Measurements from ENCODE around the gene ENTPD8. TPM values are rescaled to one million over a fixed set of nuclear protein-coding genes. Genes with fewer than 3 reads are reported as not detected.
"Not testable (repeated sequence)": the region's sequence is repeated elsewhere in the genome, so short reads cannot be mapped to it uniquely, and the experiment has no call there.

Gene ENTPD8
- total RNA-seq, 4 donors from 2014 or later = not detected

DNA sequence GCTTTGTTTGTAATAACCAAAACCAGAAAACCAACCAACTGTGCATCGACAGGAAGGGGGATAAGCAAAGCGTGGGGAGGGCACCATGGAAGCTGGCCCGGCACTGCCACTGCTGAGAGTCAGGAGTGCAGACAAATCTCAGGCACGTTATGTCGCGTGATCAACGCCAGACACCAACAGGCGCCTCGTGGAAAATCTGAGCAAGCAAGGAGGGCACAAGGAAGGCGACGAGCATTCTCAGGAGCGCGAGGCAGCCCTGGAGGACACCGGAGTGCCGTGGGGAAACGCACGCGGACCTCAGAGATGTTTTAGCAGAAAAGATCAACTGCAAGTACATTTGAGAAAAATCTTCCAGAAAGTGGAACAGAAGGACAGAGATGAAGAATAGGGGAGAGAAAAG is 33.1 kb upstream of the ENTPD8 start:
- 92 to 96% methylated on average over 18 of the region's 18 CpGs for WGBS, 2 donors
- H3K36me3 ChIP-seq = no peaks in the 10 kb centered on the region
- intact Hi-C loops (cut with DNase I) = no loop called here
- DNase-seq = no peak
- no peaks in the 10 kb centered on the region for H3K4me1 ChIP-seq
- no peak overlapping the region for H3K27ac ChIP-seq
- H3K27me3 ChIP-seq = no peaks in the 10 kb centered on the region
- no peak overlapping the region for H3K4me3 ChIP-seq
- H3K9me3 ChIP-seq = peaks cover 0 to 16% (median 11%) of the 10 kb centered on the region in 3 donors
- TF ChIP-seq POLR2A (IDR thresholded peaks at IDR 0.05) = no peak
- TF ChIP-seq, protein P1, sequence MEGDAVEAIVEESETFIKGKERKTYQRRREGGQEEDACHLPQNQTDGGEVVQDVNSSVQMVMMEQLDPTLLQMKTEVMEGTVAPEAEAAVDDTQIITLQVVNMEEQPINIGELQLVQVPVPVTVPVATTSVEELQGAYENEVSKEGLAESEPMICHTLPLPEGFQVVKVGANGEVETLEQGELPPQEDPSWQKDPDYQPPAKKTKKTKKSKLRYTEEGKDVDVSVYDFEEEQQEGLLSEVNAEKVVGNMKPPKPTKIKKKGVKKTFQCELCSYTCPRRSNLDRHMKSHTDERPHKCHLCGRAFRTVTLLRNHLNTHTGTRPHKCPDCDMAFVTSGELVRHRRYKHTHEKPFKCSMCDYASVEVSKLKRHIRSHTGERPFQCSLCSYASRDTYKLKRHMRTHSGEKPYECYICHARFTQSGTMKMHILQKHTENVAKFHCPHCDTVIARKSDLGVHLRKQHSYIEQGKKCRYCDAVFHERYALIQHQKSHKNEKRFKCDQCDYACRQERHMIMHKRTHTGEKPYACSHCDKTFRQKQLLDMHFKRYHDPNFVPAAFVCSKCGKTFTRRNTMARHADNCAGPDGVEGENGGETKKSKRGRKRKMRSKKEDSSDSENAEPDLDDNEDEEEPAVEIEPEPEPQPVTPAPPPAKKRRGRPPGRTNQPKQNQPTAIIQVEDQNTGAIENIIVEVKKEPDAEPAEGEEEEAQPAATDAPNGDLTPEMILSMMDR (IDR thresholded peaks at IDR 0.05) = no peak

DNA sequence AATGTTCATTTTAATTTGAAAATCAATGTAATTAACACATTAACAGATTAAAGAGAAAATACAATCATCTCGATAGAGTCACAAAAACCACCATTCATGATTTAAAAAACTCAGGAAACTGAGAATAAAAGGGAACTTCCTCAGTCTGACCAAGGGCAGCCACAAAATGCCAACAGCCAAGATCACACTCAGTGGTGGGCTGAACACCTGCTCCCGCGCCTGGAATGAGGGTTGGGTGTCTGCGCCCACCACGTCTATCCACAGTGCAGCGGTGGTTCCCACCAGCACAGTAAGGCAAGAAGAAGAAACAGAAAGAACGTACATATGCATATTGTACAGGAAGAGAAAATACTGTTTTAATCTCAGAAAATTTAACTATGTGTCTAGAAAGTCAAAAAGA is 29.6 kb upstream of the ENTPD8 start:
- TF ChIP-seq, protein P1 (IDR thresholded peaks at IDR 0.05) = no peak
- TF ChIP-seq POLR2A (IDR thresholded peaks at IDR 0.05) = no peak
- no peak for DNase-seq
- Histone ChIP-seq H3K4me3 (no peak overlapping the region), H3K27ac (no peak overlapping the region), H3K9me3 (peaks cover 0 to 9% (median 9%) of the 10 kb centered on the region in 3 donors), H3K4me1 (no peaks in the 10 kb centered on the region), H3K36me3 (no peaks in the 10 kb centered on the region), H3K27me3 (no peaks in the 10 kb centered on the region)
- intact Hi-C loops (cut with DNase I) = no loop called here
- 62 to 77% methylated on average over 7 of the region's 7 CpGs for WGBS, 2 donors

DNA sequence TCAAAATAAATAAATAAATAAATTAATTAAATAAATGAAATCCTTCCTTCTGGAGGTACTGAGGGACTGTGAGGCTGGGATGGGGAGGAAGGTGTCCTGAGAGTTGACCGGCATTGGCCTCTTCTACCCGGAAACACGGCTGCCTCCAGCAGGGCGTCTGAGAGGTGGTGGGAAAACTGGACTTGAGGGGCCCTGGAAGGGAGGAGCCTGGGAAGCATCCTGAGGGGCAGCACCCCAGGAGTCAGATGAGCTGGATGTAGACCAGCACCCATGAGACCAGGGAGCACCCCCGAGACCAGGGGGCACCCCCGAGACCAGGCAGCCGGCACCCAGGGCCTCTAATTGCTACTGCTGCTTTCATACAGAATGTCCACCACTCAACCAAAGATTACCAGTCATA is 26.7 kb upstream of the ENTPD8 start:
- no peak for TF ChIP-seq POLR2A (IDR thresholded peaks at IDR 0.05)
- TF ChIP-seq, protein P1 (IDR thresholded peaks at IDR 0.05) = no peak
- no peak overlapping the region for H3K27ac ChIP-seq
- DNase-seq = no peak
- no peaks in the 10 kb centered on the region for H3K9me3 ChIP-seq
- no peaks in the 10 kb centered on the region for H3K36me3 ChIP-seq
- no peaks in the 10 kb centered on the region for H3K4me1 ChIP-seq
- H3K27me3 ChIP-seq = no peaks in the 10 kb centered on the region
- 91 to 94% methylated on average over 5 to 7 of the region's 7 CpGs for WGBS, 2 donors
- no peak overlapping the region for H3K4me3 ChIP-seq
- intact Hi-C loops (cut with DNase I) = no loop called here

- H3K27ac ChIP-seq = no peak overlapping the region
- TF ChIP-seq, protein P1 (IDR thresholded peaks at IDR 0.05) = no peak
- TF ChIP-seq POLR2A (IDR thresholded peaks at IDR 0.05) = no peak
- no peaks in the 10 kb centered on the region for H3K9me3 ChIP-seq
- no peak overlapping the region for H3K4me3 ChIP-seq
- peaks cover 0 to 2% (median 0%) of the 10 kb centered on the region in 3 donors for H3K4me1 ChIP-seq
- WGBS, 2 donors = 85% methylated on average over 10 of the region's 16 CpGs; no CpG with 5 or more reads in 1 of the 2 donors
- intact Hi-C loops (cut with DNase I) = no loop called here
- DNase-seq = no peak
- peaks cover 0 to 4% (median 0%) of the 10 kb centered on the region in 4 donors for H3K27me3 ChIP-seq
- H3K36me3 ChIP-seq = no peaks in the 10 kb centered on the region
These were observed 26.0 kb upstream of the ENTPD8 start for GRCh38 chr9:137467161-137467581.

- H3K4me3 ChIP-seq; H3K9me3 ChIP-seq; H3K27me3 ChIP-seq; intact Hi-C loops (cut with DNase I); DNase-seq; H3K36me3 ChIP-seq; H3K4me1 ChIP-seq; H3K27ac ChIP-seq: not testable (repeated sequence)
- WGBS, 2 donors = 85 to 89% methylated on average over 28 to 29 of the region's 35 CpGs
These were observed 25.4 kb upstream of the ENTPD8 start for GRCh38 chr9:137466389-137467085.

Measured in esophagus squamous epithelium (tissue), 5 donors.